Stimulated activated naive CD4-positive, alpha-beta T cell (primary cell): ENCODE data around the gene GALNT13.

Experiments used
- DNase-seq, 6 experiments: peaks; one replicate each; lab custom pipeline; 2025; lab: John Stamatoyannopoulos, UW

Gene GALNT13

GRCh38 chr2:154480521-154480920, 608.8 kb downstream of the GALNT13 start:
- no peak for DNase-seq

GRCh38 chr2:154481336-154481735, 609.6 kb downstream of the GALNT13 start:
- no peak for DNase-seq

GRCh38 chr2:154484338-154485099, 612.8 kb downstream of the GALNT13 start:
- no peak for DNase-seq

GRCh38 chr2:154488801-154489200, 617.1 kb downstream of the GALNT13 start:
- no peak for DNase-seq

GRCh38 chr2:154489266-154489858, 617.6 kb downstream of the GALNT13 start:
- no peak for DNase-seq

- no peak for DNase-seq
Observed at GRCh38 chr2:154490530-154490929, 618.8 kb downstream of the GALNT13 start.

GRCh38 chr2:154495455-154495868, 623.7 kb downstream of the GALNT13 start:
- no peak for DNase-seq

- no peak for DNase-seq
Observed at GRCh38 chr2:154497019-154497418, 625.3 kb downstream of the GALNT13 start.
